Memory B cell (primary cell): ENCODE measurements around the gene C20orf204.

ENCODE experiments used
- ATAC-seq: fragments of 150-1000 bp; cut with Tn5 transposase; 2 replicates; pipeline ENCODE4 v1.10.0; 2021; ENCODE audit warnings: low read depth, mild to moderate bottlenecking, moderate library complexity
- DNase-seq, 2 donors: peaks; one replicate each; pipeline ENCODE4 v3.0.0; 2022; ENCODE audit warnings: low spot score in 2 of 2
- H3K27ac Mint-ChIP-seq: one replicate; pipeline ENCODE4 v1.8.0; 2022; ENCODE audit warnings: mild to moderate bottlenecking, moderate library complexity, mixed read lengths
- H3K27me3 Mint-ChIP-seq: one replicate; pipeline ENCODE4 v1.8.0; 2022; ENCODE audit warnings: mixed read lengths
- H3K36me3 Mint-ChIP-seq: one replicate; pipeline ENCODE4 v1.8.0; 2022; ENCODE audit warnings: mild to moderate bottlenecking, mixed read lengths
- H3K4me1 Mint-ChIP-seq: one replicate; pipeline ENCODE4 v1.8.0; 2022; ENCODE audit warnings: mixed read lengths
- H3K4me3 Mint-ChIP-seq: one replicate; pipeline ENCODE4 v1.8.0; 2022; ENCODE audit warnings: mild to moderate bottlenecking, moderate library complexity, mixed read lengths
- H3K9me3 Mint-ChIP-seq: one replicate; pipeline ENCODE4 v1.8.0; 2022; ENCODE audit warnings: mixed read lengths

C20orf204 gene

DNA sequence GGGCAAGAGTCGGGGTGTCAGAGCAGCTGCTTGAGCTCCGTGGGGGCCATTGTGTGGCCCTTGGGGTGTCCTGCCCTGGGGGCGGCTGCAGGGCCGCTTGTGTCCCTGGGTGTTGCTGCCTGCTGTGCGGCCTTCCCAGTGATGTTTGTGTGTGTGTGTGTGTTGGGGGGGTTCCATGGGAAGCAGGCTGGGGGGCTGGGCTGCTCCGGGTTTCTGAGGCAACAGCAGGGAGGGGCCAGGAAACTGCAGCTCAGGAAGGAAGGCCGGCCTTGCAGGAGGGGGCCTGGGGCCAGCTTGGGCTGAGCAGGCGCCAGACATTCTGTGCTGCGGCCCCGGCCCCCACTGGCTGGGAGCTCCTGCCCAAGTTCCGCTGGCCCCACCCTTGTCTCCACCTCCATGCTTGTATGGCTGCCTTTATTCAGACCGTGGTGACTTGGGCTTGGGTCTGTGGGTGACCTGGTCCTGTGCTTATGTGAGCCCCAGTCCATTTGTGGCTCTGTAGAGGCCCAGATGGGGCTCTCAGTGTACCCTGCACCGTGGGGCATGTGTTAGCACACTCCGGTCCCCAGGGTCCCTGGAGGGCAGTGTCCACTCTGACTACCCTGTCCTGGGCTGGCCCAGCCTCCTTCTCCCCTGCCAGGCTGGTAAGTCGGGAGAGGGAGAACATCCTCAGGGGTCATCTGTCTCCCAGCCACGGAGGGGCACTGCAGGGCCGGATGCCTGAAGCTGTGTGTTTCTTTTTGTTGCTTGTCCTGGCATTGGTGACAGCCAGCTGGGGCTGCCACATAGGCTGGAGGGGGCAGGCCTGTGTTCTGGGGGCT lies 18.1 kb downstream of the C20orf204 start:
- Mint-ChIP-seq H3K4me1 (peaks cover 19% of the 10 kb centered on the region), H3K27ac (no peak overlapping the region), H3K4me3 (no peak overlapping the region), H3K27me3 (peaks cover 27% of the 10 kb centered on the region), H3K36me3 (peaks cover 3% of the 10 kb centered on the region), H3K9me3 (no peaks in the 10 kb centered on the region)
- ATAC-seq (no peak), DNase-seq (no peak)

DNA sequence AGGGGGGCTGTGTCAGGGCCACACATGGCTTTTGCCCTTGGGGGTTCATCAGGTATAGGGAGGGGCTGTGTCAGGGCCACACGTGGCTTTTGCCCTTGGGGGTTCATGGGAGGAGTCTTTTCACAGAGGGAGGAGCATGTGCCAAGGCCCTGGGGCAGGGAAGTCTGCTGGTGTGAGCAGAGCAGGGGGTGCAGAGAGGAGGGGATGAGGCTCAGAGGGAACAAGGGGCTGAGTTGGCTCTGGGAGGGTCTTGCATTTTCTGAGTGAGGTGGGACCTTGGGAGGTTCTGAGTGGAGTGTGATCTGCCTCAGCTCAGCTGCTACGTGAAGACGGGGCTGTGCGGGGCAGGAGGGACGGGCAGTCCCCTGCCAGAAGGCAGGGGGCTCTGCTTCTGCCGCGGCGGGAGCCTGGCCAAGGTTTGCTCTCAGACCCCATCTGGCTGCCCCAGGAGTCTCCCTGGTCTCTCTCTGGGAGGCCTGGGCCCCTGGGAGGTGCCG lies 19.5 kb downstream of the C20orf204 start:
- ATAC-seq (no peak), DNase-seq (no peak)
- H3K9me3 Mint-ChIP-seq: no peaks in the 10 kb centered on the region
- H3K36me3 Mint-ChIP-seq: peaks cover 3% of the 10 kb centered on the region
- H3K4me3 Mint-ChIP-seq: no peak overlapping the region
- no peak overlapping the region for H3K27ac Mint-ChIP-seq
- peaks cover 27% of the 10 kb centered on the region for H3K27me3 Mint-ChIP-seq
- peaks cover 21% of the 10 kb centered on the region for H3K4me1 Mint-ChIP-seq

DNA sequence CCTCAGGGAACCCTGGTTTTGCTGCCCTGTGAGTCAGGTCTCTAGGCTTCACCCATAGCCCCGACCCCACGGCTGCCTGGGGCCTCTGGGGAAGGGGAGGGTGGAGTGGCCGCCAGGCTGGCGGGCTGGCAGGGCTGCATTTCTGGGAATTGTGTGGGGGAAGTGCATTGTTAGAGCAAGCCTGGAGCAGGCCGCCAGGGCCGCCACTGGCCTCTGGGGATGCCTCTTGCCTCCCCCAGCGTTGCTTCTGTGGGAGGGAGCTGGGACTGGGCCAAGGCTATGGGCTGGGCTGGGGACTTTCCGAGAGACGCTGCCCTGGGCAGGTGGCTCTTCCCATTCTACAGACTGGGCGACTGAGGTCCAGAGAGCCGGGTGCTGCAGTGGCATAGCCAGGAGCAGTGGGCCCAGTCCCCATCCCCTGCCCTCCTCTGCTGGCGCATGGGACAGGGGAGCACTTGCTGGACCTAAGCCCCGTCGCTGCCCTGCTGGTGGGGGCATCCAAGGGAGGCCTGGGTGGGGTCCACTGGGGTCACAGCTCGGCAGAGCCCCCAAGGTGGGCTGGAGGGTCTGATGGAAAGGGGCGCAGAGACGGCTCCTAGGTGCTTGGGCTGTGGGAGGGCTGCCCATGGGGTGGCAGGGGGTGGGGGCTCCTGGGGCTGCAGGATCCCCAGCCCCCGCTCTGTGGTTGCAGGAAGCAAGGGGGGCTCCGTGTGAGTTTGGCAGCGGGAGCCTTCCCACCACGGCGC lies 20.1 kb downstream of the C20orf204 start:
- Mint-ChIP-seq H3K4me3 (no peak overlapping the region), H3K27ac (no peak overlapping the region), H3K9me3 (no peaks in the 10 kb centered on the region), H3K4me1 (peaks cover 18% of the 10 kb centered on the region), H3K36me3 (peaks cover 3% of the 10 kb centered on the region), H3K27me3 (peaks cover 23% of the 10 kb centered on the region)
- ATAC-seq: no peak
- DNase-seq: no peak

- Mint-ChIP-seq H3K27ac (no peak overlapping the region), H3K36me3 (peaks cover 3% of the 10 kb centered on the region), H3K9me3 (no peaks in the 10 kb centered on the region), H3K4me1 (peaks cover 18% of the 10 kb centered on the region), H3K4me3 (no peak overlapping the region), H3K27me3 (peaks cover 22% of the 10 kb centered on the region)
- no peak for ATAC-seq
- no peak for DNase-seq
Measured at GRCh38 chr20:64056639-64056888, 20.6 kb downstream of the C20orf204 start.

- ATAC-seq (peak; percentile 25), DNase-seq (no peak)
- peak overlapping the region; percentile 32 for H3K4me3 Mint-ChIP-seq
- H3K27ac Mint-ChIP-seq: no peak overlapping the region
- H3K4me1 Mint-ChIP-seq: peaks cover 19% of the 10 kb centered on the region
- H3K27me3 Mint-ChIP-seq: peaks cover 19% of the 10 kb centered on the region
- peaks cover 3% of the 10 kb centered on the region for H3K36me3 Mint-ChIP-seq
- H3K9me3 Mint-ChIP-seq: no peaks in the 10 kb centered on the region
Measured at GRCh38 chr20:64056889-64057627, 21.1 kb downstream of the C20orf204 start.

DNA sequence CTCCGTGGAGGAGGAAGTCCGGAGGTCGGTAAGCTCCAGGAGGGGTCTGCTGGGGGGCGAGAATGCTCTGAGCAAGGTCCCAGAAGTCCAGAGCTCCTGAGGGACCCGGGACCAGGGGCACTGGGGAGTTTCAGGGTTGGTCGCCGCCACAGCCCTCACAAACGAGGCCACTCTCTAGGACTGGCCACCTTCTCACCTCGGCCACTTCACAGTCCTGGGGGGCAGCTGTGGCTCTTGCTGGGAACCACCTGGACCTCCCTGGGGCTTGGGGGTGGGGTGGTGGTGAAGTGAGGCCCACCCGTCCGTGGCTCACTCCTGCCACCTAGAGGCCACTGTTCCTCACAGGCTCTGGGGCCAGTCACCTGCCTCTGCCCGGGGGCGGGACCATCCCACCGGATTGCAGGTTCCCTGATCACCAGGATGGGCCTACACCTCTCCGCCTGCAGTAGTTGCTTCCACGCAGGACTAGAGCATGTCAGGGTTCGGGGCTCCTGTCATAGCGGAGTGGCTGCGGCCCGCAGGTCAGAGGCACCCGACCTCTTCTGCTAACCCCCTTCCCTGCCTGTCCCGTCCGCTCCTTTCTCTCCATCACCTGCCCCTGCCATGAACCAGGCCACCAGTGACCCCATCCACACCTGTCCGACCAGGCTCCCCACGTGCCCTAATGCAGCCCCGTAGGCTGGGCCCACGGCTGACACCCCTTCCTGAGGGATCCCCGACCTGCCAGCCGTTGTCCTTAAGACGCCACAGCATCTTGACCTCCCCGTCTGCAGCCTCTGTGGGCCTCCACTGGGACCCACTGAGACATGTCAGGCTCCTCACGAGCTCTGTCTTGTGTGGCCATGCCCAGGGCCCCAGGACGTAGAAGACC lies 21.9 kb downstream of the C20orf204 start:
- H3K9me3 Mint-ChIP-seq: no peaks in the 10 kb centered on the region
- peaks cover 3% of the 10 kb centered on the region for H3K36me3 Mint-ChIP-seq
- peak overlapping the region; percentile 82 for H3K27ac Mint-ChIP-seq
- DNase-seq (peak; percentile 77 to 83), ATAC-seq (peak; percentile 83)
- H3K4me3 Mint-ChIP-seq: peak overlapping the region; percentile 56
- H3K27me3 Mint-ChIP-seq: peaks cover 15% of the 10 kb centered on the region
- H3K4me1 Mint-ChIP-seq: peaks cover 21% of the 10 kb centered on the region

- H3K27ac Mint-ChIP-seq: peak overlapping the region; percentile 82
- no peaks in the 10 kb centered on the region for H3K9me3 Mint-ChIP-seq
- ATAC-seq: peak; percentile 11
- peaks cover 9% of the 10 kb centered on the region for H3K27me3 Mint-ChIP-seq
- peak overlapping the region; percentile 56 for H3K4me3 Mint-ChIP-seq
- DNase-seq: no peak
- H3K36me3 Mint-ChIP-seq: peaks cover 3% of the 10 kb centered on the region
- H3K4me1 Mint-ChIP-seq: peaks cover 21% of the 10 kb centered on the region
Measured at GRCh38 chr20:64058536-64058935, 22.6 kb downstream of the C20orf204 start.

DNA sequence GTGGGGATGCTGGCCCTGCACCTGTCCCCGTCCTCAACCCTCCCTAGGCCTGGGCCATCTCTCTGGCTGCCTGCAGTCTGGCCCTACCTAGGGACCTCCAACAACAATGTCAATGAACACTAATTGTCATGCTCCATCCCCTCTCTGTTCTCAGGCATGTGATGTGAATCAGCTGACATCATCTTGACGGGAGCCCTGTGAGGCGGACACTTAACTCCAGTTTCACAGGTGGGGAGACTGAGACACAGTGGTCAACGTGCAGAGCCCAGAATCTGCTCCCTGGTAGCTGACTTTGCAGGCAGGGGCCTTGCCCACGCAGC lies 26.3 kb downstream of the C20orf204 start:
- peaks cover 45% of the 10 kb centered on the region for H3K4me1 Mint-ChIP-seq
- no peaks in the 10 kb centered on the region for H3K27me3 Mint-ChIP-seq
- H3K4me3 Mint-ChIP-seq: peak overlapping the region; percentile 19
- DNase-seq (no peak), ATAC-seq (no peak)
- no peaks in the 10 kb centered on the region for H3K9me3 Mint-ChIP-seq
- no peak overlapping the region for H3K27ac Mint-ChIP-seq
- H3K36me3 Mint-ChIP-seq: no peaks in the 10 kb centered on the region

- Mint-ChIP-seq H3K4me3 (peak within 1 kb of the TSS; percentile 90), H3K36me3 (no peaks in the 10 kb centered on the region), H3K9me3 (no peaks in the 10 kb centered on the region), H3K4me1 (peaks cover 43% of the 10 kb centered on the region), H3K27ac (peak within 1 kb of the TSS; percentile 86), H3K27me3 (no peaks in the 10 kb centered on the region)
- ATAC-seq (peak; percentile 85), DNase-seq (peak; percentile 89 to 90)
Measured at GRCh38 chr20:64062596-64063388, 26.8 kb downstream of the C20orf204 start, which contains the start of gene TCEA2. Gene TCEA2, plus strand, starts transcription at chr20:64063198. Its CDS starts 115 bp downstream, at chr20:64063313.

DNA sequence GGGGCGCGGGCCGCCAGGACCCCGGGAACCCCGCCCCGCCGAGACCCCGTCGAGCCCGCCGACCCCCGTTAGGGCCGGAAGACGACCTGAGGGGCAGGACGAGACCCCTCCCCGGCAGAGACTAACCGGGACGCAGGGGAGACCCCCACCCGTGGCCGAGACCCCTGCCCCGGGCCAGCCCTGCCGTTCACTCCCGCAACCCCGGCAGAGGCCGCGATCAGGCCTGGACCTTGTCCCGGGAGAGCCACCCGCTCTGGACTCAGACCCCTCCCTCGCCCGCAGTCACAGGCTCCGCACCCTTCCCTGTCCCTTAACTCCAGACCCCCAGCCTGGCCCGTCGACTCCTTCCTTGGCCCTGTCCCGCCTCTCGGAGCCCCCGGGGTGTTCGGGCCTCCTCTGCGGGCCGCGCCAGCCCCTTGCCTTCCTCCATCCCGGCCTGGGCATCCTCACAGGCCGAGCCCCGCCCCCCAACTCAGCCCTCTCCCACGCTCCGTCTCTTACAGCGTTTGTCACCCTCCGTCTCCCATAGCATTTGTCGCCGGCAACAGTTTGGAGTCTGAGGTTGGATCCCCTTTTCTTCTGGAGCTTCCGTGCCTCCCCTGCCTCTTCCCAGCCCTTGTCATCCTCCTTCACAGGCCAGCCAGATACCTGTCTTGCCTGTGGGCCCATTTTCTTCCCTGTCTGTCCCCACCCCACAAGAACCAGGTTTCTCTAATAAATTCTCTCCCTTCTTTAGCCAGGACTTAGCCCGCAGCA lies 27.6 kb downstream of the C20orf204 start:
- peaks cover 39% of the 10 kb centered on the region for H3K4me1 Mint-ChIP-seq
- no peaks in the 10 kb centered on the region for H3K27me3 Mint-ChIP-seq
- H3K4me3 Mint-ChIP-seq: peak overlapping the region; percentile 90
- ATAC-seq (no peak), DNase-seq (no peak)
- H3K36me3 Mint-ChIP-seq: no peaks in the 10 kb centered on the region
- no peaks in the 10 kb centered on the region for H3K9me3 Mint-ChIP-seq
- H3K27ac Mint-ChIP-seq: peak overlapping the region; percentile 86

DNA sequence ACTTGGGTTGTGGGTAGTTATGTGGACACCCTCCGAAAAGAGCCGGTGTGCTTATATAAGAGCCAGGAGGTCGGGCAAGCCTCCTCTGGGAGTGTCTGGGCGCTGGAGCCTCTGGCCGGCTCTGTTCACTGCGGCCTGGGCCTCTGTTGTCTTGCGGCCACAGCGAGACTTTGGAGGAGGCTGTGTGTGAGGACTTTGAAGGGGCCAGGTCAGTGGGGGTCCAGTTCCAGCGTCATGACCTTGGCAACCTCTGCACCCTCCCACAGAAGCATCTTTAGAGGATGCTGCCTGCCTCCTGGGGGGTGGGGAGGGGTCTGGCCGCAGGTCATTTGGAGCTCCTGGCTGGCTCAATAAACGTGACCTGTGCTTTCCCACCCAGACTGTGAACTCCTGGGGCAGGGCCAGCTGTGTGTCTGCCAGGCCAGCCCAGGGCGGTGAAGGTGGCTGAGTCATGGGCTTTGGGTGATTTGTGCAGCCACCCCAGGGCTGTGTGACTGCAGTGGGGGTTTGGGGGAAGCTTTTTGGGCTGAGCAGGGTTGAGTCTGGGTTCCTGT lies 28.2 kb downstream of the C20orf204 start:
- Mint-ChIP-seq H3K4me3 (peak overlapping the region; percentile 90), H3K4me1 (peaks cover 38% of the 10 kb centered on the region), H3K27me3 (no peaks in the 10 kb centered on the region), H3K9me3 (no peaks in the 10 kb centered on the region), H3K36me3 (no peaks in the 10 kb centered on the region), H3K27ac (peak overlapping the region; percentile 86)
- no peak for DNase-seq
- no peak for ATAC-seq
